Omental fat pad (tissue), 4 donors: Measurements from ENCODE around the gene BEND6. TPM values are rescaled to one million over a fixed set of nuclear protein-coding genes. Genes with fewer than 3 reads are reported as not detected.

Experiments used
- ATAC-seq: fragments of 150-250 bp; one replicate; pipeline ENCODE4 v1.9.1; 2016; ENCODE audit warnings: mild to moderate bottlenecking, moderate library complexity; ENCODE audit not compliant: low FRiP score
- DNase-seq: peaks from one replicate; pipeline ENCODE4 v3.0.0-alpha.2; 2019; ENCODE audit warnings: low spot score
- total RNA-seq, 4 donors: library from RNA; depleted of rRNA; stranded (reverse); fragments of >200 nt; gene quantifications; one replicate each; pipeline ENCODE4 v1.1.0, GENCODE V29; 2016
- TF ChIP-seq, protein P1 (sequence below), 3 donors: fragments of 450-650 bp; IDR thresholded peaks; one replicate each; pipeline ENCODE4 v1.5.1; 2016 to 2017; ENCODE audit warnings: antibody characterized with exemption in 3 of 3, mild to moderate bottlenecking in 3 of 3, moderate library complexity in 2 of 3

The BEND6 gene
- total RNA-seq, 4 donors from 2014 or later, result 0.44 to 1.0 (median 0.72) TPM; not detected in 1

DNA sequence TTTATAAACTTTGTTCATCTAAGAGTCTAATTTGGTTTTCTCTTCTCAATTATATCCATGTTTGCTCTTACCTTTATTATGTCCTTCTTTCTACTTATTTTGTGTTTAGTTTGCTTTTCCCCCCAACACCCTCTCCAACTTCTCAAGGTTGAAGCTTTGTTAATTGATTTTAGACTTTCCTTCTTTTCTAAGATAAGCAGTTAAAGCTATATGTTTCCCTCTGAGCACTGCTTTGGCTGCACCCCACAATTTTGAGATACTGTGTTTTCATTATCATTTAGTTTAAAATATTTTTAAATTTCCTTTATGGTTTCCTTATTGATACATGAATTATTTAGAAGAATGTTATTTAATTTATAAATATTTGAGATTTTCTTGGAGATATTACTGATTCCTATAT is 13.9 kb upstream of the BEND6 start:
- TF ChIP-seq, protein P1, sequence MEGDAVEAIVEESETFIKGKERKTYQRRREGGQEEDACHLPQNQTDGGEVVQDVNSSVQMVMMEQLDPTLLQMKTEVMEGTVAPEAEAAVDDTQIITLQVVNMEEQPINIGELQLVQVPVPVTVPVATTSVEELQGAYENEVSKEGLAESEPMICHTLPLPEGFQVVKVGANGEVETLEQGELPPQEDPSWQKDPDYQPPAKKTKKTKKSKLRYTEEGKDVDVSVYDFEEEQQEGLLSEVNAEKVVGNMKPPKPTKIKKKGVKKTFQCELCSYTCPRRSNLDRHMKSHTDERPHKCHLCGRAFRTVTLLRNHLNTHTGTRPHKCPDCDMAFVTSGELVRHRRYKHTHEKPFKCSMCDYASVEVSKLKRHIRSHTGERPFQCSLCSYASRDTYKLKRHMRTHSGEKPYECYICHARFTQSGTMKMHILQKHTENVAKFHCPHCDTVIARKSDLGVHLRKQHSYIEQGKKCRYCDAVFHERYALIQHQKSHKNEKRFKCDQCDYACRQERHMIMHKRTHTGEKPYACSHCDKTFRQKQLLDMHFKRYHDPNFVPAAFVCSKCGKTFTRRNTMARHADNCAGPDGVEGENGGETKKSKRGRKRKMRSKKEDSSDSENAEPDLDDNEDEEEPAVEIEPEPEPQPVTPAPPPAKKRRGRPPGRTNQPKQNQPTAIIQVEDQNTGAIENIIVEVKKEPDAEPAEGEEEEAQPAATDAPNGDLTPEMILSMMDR (IDR thresholded peaks at IDR 0.05), result no peak
- ATAC-seq, result no peak
- DNase-seq, result no peak

DNA sequence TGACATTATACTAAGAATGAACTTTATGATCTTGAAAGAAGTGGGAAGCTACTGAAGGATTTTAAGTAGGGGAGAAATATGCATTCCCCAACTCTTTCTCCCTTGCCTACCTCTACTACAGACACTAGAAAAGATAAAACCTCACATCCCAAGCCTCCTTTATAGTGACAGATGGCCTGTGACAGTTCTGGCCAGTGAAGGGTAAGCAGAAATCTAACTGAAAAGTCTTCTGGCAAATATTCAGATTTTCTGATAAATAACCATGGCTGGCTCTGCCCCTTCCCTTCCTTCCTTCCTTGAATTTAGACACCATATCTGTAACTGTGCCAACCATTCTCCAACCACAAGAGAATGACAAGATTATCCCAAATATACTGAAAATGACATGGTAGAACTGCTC is 10.2 kb upstream of the BEND6 start:
- no peak for DNase-seq
- TF ChIP-seq, protein P1 (IDR thresholded peaks at IDR 0.05), result no peak

DNA sequence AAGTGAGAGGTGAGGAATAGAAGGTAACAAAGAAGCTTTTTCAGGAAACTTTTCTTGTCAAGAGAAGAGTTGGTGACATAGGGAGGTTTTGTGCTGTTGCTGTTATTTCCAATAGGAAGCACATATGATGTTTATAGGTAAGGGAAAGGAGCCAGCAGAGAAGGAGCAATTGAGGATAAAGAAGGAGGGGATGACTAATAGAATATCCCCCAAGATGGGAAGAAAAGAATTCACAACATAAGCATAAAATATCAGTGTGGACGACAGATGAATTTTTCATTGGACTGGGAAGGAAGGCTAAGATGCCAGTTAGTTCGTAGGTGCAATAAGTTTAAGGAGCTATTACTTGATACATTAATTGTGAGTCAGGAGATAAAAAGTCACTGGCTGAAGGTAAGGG is 8.5 kb upstream of the BEND6 start:
- TF ChIP-seq, protein P1 (IDR thresholded peaks at IDR 0.05), result no peak
- no peak for ATAC-seq
- no peak for DNase-seq

More for the DNA sequence above, 10.2 kb upstream of the BEND6 start:
- no peak for ATAC-seq

DNA sequence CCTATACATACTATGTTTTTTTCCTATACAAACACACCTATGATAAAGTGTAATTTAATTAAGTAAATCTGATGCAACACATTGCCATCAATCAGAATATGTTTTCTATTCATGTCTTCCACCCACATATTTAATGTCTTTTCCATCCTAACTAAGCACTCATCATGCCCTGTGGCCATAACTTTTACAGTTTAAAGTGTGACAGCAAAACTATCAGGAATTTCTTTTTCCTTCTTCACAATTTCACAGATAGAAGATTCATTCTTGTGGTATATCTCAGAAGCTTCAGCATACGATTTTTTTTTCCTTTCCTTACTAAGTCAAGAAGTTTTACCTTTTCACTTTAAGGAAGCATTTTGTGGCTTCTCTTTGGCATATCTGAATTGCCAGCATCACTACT is 7.0 kb upstream of the BEND6 start:
- ATAC-seq, result no peak
- TF ChIP-seq, protein P1 (IDR thresholded peaks at IDR 0.05), result no peak
- no peak for DNase-seq

DNA sequence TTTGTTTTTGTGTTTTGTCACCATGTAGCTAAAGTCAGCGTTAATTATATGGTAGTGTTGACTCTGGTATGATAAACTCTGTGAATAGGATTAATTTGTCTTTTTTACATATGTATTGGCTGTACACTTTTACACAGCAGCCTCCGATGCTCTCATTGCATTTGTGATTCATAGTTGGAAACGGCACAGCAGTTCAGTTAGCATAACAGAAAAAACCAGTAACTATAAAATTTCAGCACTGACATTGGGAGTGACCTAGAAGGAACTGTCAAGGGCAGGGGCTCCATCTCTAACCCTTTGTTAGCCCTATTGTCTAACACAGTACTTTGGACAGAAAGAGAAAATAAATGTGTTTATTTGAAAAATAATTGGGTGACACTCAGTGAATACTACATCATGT is 5.6 kb upstream of the BEND6 start:
- no peak for ATAC-seq
- TF ChIP-seq, protein P1 (IDR thresholded peaks at IDR 0.05), result no peak
- no peak for DNase-seq

DNA sequence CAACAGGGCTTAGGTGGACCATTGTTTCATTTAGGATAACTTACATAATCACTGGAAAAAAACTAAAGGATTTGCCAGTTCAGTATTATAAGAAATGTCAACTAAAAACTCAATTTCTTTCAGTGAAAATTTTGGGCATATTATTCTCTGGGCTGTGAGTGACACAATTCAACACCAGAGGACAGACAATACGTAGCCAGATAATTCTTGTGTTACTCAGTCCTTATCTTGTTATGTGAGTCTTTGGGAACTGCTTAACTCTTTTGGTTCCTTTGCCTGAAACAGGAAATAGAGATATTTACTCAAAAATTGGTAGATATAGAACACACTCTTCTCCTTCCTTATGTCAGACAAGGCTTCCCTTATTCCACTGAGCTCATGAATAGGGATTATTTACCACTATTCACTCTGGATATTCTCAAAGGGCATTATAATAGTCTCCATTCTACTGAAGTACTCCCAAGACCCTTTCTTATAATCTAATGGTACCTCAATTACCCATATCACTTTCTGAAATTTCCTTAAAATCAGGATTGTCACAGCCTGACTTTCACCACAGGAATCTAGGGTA is 4.9 kb upstream of the BEND6 start:
- TF ChIP-seq, protein P1 (IDR thresholded peaks at IDR 0.05), result no peak
- no peak for ATAC-seq
- DNase-seq, result no peak

DNA sequence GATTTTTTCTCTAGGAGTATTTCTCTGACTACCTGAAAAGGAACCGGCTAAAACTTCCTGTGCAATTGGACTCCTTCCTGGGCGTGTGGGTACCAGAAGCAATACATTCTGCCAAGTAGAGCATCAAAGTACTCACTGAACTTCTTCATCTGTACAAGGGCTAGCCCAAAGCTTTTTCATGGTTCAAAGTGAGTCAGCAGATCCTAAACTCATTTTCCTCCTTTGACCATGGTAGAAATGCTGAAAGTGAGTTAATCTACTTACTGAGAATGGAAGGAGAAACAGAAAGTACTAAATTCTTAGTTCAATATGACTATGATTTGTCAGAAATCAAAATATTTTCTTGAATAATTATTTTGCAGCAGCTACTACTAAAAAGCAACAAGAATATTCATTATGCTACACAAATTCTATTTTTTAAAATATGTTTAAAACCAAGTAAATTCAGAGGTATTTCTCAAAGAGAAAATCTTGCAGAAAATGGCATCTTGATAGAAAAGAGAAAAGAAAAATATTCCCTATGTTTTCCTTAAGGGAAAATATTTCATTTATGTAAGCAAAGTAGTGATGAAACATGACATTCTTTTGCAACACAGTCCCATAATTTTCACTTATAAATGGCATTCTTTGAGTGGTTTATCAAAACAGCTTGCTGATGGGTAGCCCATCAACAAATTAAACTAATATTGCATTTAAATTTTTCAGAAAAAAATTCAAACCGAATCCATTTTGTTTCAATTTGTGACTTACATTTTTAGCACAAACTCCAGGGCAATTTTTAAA is 3.7 kb upstream of the BEND6 start:
- no peak for DNase-seq
- TF ChIP-seq, protein P1 (IDR thresholded peaks at IDR 0.05), result no peak
- ATAC-seq, result no peak
